ENCODE data around the gene CDKN2A. TPM values are rescaled to one million over a fixed set of nuclear protein-coding genes. Genes with fewer than 3 reads are reported as not detected.

The CDKN2A gene
- total and polyA plus RNA-seq, 9 of the 15 experiments (the other 6 are each of a cell fraction or from before 2014, with no cell fraction given) = not detected

GRCh38 chr9:21966140-21966851 lies 27.9 kb downstream of the CDKN2A start:
- TF ChIP-seq PHF21A (IDR thresholded peaks at IDR 0.05; ENCODE audit: borderline replicate concordance, low read depth) (no peak), NFRKB (IDR thresholded peaks at IDR 0.05; ENCODE audit: low read depth) (no peak), ETS2 (tag; IDR thresholded peaks at IDR 0.05; ENCODE audit: borderline replicate concordance, poor library complexity, severe bottlenecking) (no peak), HOXB6 (CRISPR knock-in tag; IDR thresholded peaks at IDR 0.05; ENCODE audit: borderline replicate concordance) (no peak), ZFX (CRISPR knock-in tag; IDR thresholded peaks at IDR 0.05) (no peak), ZNF551 (CRISPR knock-in tag; IDR thresholded peaks at IDR 0.05) (no peak), E2F4 (CRISPR knock-in tag; IDR thresholded peaks at IDR 0.05; ENCODE audit: low read depth) (no peak), ZNF140 (CRISPR knock-in tag; IDR thresholded peaks at IDR 0.05) (no peak), ZNF699 (CRISPR knock-in tag; IDR thresholded peaks at IDR 0.05; ENCODE audit: insufficient replicate concordance) (no peak), POLR2G (IDR thresholded peaks at IDR 0.05; ENCODE audit: low read depth, low read length) (no peak), ZNF217 (CRISPR knock-in tag; IDR thresholded peaks at IDR 0.05) (no peak), PTRF (tag; IDR thresholded peaks at IDR 0.05) (no peak), SMC3 (conservative IDR thresholded peaks at IDR 0.05; ENCODE audit: insufficient read depth, low read depth, low read length) (no peak), ARID3B (CRISPR knock-in tag; IDR thresholded peaks at IDR 0.05; ENCODE audit: borderline replicate concordance) (no peak), ZNF224 (CRISPR knock-in tag; IDR thresholded peaks at IDR 0.05) (no peak), JUND (IDR thresholded peaks at IDR 0.05; ENCODE audit: borderline replicate concordance, low read depth, low read length) (no peak), JUND (tag; IDR thresholded peaks at IDR 0.05; ENCODE audit: borderline replicate concordance, low read depth, low read length) (no peak)
- no peak overlapping the region for H3K4me3 ChIP-seq
- H3K36me3 ChIP-seq (ENCODE audit: control insufficient read depth, insufficient read depth, low read length) = no peaks in the 10 kb centered on the region
- ChIA-PET CTCF (ENCODE audit: low intra/inter-chr PET ratio) (no interaction called here), POLR2A (no interaction called here)
- H4K20me1 ChIP-seq (replicated peaks; ENCODE audit: control insufficient read depth, insufficient read depth, low read length) = no peaks in the 10 kb centered on the region
- in situ Hi-C loops (cut with MboI) (no loop called here), intact Hi-C loops (cut with micrococcal nuclease) (no loop called here)
- no CpG with 5 or more reads among the region's 15 CpGs for WGBS (ENCODE audit: insufficient coverage, low coverage, missing lambda C conversion rate)
- FAIRE-seq = no peak
- DNase-seq (ENCODE audit: extremely low read depth in 1 of 4, low spot score in 3 of 4) = no peak
- H3K4me2 ChIP-seq (ENCODE audit: insufficient read depth, low read length) = no peak overlapping the region
- no peaks in the 10 kb centered on the region for H3K79me2 ChIP-seq (ENCODE audit: control insufficient read depth, insufficient read depth, low read length)
- no peak overlapping the region for H3K27ac ChIP-seq (ENCODE audit: extremely low read depth, low read depth, low read length)
- H3K27me3 ChIP-seq (ENCODE audit: control insufficient read depth in 2 of 2, insufficient read depth in 2 of 2, low read length in 2 of 2) = no peaks in the 10 kb centered on the region
- no peak overlapping the region for H2AFZ ChIP-seq (ENCODE audit: low read depth, low read length)
- BruUV-seq (replicated peaks) = no TSS peak
- H3K9me1 ChIP-seq (ENCODE audit: control insufficient read depth, insufficient read depth, low read length) = no peaks in the 10 kb centered on the region
- no peak overlapping the region for H3K9ac ChIP-seq (ENCODE audit: insufficient read depth in 1 of 2, low read depth in 2 of 2, low read length in 2 of 2)
- H3K4me1 ChIP-seq (replicated peaks in 1 of 2; ENCODE audit: control insufficient read depth in 2 of 2, insufficient read depth in 2 of 2, low read length in 2 of 2) = no peaks in the 10 kb centered on the region
- H3K9me3 ChIP-seq (replicated peaks; ENCODE audit: control insufficient read depth, insufficient read depth, low read depth, low read length) = no peaks in the 10 kb centered on the region
- no peak for ATAC-seq

Measured in K562 (cell line).